D721Med (cell line): ENCODE results near the gene SLC16A8.
"Not testable (repeated sequence)": the region's sequence is repeated elsewhere in the genome, so short reads cannot be mapped to it uniquely, and the experiment has no call there.

ENCODE experiments used
- DNase-seq: peaks from one replicate; pipeline ENCODE4 v3.0.0; 2011; ENCODE audit warnings: low spot score; ENCODE audit not compliant: insufficient read length
- FAIRE-seq: peaks from 2 replicates; lab custom pipeline; 2011; peaks lifted over from hg19 to GRCh38; lab: Jason Lieb, UNC
- TF ChIP-seq, protein P1 (sequence below): IDR thresholded peaks from 2 replicates; pipeline ENCODE4 v1.5.1; 2012; ENCODE audit warnings: mild to moderate bottlenecking, control low read depth; ENCODE audit not compliant: insufficient read depth; ENCODE audit errors: missing control alignments

SLC16A8 gene

DNA sequence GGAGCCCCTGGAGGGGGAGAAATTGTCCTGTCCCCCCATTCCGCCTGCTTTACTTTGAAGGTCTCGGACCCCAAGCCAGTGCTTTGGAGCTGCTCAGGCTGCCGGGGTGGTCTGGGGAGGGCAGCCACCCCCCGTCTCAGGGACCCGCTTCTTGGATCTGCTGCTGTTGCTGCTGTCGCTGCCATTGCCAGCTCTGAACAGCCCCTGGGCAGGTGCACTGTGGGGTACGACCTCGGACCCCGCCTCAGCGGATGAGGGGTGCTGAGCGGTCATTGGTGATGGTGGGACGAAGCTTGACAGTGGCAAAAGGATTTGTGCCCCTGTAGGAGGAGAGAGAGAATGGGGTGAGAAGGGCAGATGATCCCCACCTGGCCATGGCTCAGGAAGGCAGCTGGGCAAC, 1.1 kb upstream of the SLC16A8 start:
- no peak for FAIRE-seq
- TF ChIP-seq, protein P1, sequence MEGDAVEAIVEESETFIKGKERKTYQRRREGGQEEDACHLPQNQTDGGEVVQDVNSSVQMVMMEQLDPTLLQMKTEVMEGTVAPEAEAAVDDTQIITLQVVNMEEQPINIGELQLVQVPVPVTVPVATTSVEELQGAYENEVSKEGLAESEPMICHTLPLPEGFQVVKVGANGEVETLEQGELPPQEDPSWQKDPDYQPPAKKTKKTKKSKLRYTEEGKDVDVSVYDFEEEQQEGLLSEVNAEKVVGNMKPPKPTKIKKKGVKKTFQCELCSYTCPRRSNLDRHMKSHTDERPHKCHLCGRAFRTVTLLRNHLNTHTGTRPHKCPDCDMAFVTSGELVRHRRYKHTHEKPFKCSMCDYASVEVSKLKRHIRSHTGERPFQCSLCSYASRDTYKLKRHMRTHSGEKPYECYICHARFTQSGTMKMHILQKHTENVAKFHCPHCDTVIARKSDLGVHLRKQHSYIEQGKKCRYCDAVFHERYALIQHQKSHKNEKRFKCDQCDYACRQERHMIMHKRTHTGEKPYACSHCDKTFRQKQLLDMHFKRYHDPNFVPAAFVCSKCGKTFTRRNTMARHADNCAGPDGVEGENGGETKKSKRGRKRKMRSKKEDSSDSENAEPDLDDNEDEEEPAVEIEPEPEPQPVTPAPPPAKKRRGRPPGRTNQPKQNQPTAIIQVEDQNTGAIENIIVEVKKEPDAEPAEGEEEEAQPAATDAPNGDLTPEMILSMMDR: no peak
- DNase-seq: no peak

DNA sequence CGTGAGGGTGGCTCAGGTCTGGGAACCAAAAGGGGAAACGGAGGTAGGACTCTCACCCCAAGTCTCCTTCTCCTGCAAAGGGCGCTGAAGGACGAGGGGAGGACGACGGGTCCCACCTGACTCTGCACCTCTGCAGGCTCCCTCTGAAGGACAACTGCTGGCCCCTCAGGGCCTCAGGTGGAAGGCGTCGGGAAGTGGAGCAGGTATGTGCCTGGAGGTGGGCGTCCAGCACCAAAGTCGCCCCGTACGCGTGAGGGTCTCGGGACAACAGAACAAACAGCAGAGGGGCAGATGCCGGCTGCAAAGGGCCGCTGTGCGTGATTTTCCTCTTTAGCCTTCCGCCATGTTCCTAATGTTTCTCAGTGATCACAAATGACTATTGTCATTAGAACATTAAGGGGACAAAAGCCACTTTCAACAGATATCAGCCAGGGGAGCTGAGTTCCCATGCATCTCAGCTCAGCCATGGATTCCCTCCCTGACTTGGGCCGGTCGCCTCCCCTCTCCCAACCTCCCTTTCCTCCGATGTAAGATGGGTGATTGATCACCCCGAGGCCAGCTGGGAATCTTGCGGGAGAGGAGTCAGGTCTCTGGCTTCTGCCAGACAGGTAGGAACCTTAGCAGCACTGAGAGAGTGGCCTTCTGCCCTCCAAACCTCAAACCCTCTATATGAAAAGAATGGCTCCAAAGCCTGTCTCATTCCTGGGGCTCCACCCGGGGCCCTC, 836 bp downstream of the SLC16A8 start:
- TF ChIP-seq, protein P1: no peak
- FAIRE-seq: no peak
- DNase-seq: no peak

DNA sequence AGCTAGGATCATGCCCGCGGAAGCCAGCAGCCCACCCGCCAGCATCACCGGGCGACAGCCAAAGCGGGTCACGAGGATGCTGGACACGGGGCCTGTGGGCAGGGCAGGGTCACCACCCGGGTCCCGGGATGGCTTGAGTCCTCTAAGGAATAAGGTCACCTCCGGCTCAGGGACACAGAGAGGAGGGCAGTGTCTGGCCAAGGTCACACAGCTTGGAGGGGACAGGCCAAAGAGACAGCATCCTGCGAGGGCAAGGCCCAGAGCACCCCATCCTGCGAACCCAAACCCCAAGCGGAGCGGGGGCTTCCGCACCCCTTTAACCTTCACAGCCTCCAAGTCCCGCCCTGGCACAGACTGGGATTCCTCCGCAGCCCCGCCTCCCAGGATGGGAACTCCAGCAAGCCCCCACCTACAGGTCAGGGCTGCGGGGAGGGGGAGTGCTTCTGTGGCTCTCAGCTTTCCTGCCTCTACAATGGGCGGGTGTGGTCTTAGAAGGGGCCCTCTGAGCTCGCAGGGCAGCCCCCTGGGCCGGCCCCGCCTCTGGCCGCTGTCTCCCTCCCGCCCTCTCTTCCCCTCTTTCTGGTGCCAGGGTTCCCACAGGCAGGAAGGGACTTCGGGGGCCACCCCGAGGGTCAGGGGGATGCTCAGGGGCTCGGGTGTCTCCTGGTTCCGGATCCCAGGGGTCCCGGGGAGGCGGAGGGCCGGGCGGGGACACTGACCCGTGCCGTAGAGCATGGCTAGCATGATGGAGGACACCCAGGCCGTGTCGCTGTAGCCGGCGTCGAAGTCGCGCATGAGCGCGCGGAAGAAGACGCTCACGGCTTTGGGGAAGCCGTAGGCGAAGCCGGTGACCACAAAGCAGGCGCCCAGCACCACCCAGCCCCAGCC, 1.8 kb downstream of the SLC16A8 start:
- TF ChIP-seq, protein P1: no peak
- no peak for FAIRE-seq
- no peak for DNase-seq

DNA sequence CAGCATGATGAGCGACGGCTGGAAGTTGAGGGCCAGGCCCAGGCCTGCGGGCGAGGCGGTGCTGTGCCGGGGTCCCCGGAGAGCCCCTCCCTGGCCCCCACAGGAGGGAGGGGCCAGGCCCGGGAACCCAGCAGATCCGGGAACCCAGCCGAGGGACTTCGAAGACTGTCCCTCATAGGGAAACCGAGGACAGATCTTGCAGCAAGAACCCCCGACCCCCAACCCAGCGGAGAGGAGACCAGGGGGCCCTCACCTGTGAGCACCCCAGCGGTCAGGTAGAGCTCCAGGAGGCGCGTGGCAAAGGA, 2.4 kb downstream of the SLC16A8 start:
- DNase-seq (no peak), FAIRE-seq (no peak)
- TF ChIP-seq, protein P1: no peak

DNA sequence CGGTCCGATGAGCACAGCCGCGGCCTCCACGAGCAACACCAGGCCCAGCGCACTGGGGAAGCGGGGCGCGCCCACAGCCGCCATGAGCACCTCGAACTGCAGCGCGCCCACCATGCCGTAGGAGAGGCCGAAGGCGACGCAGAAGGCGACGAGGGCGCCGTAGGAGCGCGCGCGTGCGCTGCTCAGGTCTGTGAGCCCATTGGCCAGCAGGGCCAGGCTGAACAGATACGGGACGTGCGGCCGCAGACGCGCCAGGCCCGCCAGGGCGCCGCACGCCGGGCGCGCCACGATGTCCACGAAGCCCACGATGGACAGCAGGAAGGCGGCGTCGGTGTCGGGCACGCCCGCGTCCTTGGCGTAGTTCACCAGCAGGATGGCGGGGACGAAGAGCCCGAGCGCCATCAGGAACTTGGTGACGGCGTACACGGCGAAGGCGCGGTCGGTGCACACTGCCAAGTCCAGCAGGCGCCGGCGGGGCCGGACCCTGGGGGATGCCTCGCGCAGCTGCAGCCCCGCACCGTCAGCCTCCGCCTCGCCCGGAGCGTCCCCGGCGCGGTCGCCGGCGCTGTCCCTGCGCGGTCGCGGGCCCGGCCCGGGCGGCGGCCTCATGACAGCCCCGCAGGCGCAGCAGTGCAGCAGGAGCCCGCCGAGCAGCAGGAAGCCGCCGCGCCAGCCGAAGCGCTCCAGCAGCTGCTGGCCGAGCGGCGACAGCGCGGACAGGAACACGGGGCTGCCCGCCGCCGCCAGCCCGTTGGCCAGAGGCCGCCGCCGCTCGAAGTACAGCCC, 2.9 kb downstream of the SLC16A8 start:
- no peak for FAIRE-seq
- TF ChIP-seq, protein P1: no peak
- no peak for DNase-seq

DNA sequence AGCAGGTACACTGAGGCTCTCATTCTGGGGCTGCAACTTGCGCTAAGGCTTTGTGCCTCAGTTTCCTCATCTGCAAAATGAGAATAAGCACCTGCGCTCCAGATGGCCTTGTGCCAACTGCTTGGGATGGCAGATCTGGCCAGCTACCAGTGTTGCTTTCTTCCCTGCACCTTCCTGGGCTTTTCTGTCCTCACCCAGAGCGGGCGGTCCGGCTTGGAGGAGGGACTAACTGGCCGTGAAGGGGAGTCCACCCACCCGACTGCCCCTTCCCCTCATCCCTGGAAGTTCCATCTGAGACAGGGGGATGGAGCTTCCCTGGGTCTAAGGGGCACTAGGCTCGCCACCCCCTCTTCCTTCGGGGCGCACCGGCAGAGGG, 3.5 kb downstream of the SLC16A8 start:
- TF ChIP-seq, protein P1: no peak
- no peak for DNase-seq
- no peak for FAIRE-seq

DNA sequence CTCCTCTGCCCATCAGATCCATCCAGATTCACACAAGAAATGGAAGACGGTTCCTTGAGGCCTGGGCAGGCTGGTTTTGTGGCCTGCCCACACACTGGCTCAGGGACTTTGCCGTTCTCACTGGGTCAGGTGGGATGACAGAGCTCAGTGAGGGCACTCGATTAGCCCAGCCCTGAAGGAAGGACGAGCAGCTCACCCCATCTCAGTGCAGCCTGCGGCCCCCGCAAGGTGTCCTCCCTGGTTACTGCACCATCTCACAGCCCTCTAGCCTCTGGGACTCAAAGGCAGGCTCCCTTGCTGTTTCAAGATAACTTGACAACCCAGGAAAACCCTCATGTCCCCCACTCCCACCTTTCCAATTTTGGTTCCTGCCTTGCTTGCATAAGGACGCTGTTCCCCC, 4.2 kb downstream of the SLC16A8 start:
- FAIRE-seq (no peak), DNase-seq (no peak)
- TF ChIP-seq, protein P1: no peak

DNA sequence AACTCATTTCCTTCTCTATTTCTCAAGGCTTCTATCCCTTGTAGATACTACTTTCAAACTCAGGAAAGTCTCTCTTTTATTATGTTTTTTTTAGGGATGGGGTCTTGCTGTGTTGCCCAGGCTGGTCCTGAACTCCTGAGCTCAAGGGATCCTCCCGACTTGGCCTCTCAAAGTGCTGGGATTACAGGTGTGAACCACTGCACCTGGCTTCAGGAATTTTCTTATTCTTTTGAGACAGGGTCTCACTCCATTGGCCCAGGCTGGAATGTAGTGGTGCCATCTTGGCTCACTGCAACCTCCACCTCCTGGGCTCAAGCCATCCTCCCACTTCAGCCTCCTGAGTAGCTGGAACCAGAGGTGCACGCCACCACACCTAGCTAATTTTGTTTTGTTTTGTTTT, 4.8 kb downstream of the SLC16A8 start:
- not testable (repeated sequence) for FAIRE-seq, DNase-seq
